Measurements from ENCODE around the gene EPHA6.
"Not testable (repeated sequence)": the region's sequence is repeated elsewhere in the genome, so short reads cannot be mapped to it uniquely, and the experiment has no call there.

The EPHA6 gene

GRCh38 chr3:96915445-96915844 is 101.1 kb downstream of the EPHA6 start:
- DNase-seq (ENCODE audit: low read depth in 2 of 2), result no peak

GRCh38 chr3:96931119-96931862 is 116.9 kb downstream of the EPHA6 start:
- no peak for DNase-seq (ENCODE audit: low read depth in 2 of 2)

DNA sequence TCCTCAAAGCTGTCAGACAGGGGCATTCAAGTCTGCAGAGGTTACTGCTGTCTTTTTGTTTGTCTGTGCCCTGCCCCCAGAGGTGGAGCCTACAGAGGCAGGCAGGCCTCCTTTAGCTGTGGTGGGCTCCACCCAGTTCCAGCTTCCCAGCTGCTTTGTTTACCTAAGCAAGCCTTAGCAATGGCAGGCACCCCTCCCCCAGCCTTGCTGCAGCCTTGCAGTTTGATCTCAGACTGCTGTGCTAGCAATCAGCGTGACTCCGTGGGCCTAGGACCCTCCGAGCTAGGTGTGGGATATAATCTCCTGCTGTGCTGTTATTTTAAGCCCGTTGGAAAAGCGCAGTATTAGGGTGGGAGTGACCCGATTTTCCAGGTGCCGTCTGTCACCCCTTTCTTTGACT is 127.7 kb downstream of the EPHA6 start:
- DNase-seq (ENCODE audit: low read depth in 2 of 2), result not testable (repeated sequence)

DNA sequence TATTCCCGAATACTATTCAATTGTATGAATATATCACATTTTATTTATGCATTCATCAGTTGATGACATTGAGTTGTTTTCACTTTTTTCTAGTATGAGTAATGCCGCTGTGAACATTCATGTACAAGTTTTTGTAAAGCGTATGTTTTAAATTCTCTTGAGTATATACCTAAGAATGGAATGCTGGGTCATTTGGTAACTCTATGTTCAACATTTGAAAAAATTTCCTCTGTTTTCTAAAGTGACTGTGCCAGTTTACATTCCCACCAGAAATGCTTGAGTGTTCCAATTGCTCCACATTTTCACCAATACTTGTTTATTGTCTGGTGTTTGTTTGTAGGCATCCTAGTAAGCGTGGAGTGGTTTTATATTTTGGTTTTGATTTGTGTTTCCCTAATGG is 144.5 kb downstream of the EPHA6 start:
- DNase-seq (ENCODE audit: low read depth in 2 of 2), result no peak

DNA sequence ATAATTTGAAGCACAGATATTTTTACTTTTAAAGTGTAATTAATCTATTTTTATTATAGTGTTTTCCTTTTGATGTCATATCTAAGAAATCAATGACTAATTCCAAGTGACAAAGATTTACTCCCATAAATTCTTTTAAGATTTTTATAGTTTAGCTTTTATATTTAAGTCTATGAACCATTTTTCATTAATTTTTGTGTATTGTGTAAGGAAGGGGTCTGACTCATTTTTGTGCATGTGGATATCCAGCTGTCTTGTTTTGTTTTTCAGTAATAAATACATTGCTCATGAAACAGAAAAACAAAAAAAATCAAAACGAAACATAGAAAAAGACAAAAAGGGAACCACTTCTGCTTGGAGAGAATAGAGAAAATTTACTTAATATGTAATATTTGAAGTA is 145.1 kb downstream of the EPHA6 start:
- no peak for DNase-seq (ENCODE audit: low read depth in 2 of 2)

DNA sequence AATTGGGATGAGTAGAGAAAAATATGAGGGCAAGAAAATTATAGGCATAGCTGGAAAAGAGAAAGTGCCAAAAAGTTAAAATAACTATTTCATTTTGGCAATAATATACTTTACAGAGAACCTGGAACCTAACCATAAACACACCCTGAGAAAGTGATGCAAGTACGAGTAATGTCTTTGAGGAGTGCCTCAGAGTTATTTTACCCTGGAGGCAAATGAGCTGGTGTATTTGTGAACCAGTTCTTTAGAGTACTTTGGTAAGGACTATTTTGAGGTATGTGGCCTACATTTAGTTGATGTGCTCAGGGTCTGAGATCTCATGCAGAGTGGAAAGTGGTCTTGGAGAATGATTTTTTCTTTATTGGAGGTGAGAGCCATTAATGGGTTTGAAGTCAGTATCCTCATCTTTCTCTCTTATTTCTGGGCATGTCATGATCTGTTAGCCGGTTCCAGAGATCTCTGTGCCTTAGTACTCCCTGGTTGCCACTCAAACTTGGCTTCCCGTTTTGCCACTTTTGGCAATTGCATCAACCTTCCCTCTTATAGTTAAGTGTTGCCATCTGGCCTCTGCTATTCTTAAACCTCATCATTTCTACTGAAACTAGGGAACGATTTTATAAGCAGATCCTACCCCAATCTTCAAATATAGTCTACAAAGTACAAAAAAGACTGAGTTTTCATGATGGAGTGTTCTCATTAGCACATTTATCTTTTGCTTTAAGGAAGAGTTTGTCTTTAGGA is 145.7 kb downstream of the EPHA6 start:
- DNase-seq (ENCODE audit: low read depth in 2 of 2), result no peak

- DNase-seq (ENCODE audit: low read depth in 2 of 2), result no peak
These were observed 146.4 kb downstream of the EPHA6 start for GRCh38 chr3:96960661-96961330.

DNA sequence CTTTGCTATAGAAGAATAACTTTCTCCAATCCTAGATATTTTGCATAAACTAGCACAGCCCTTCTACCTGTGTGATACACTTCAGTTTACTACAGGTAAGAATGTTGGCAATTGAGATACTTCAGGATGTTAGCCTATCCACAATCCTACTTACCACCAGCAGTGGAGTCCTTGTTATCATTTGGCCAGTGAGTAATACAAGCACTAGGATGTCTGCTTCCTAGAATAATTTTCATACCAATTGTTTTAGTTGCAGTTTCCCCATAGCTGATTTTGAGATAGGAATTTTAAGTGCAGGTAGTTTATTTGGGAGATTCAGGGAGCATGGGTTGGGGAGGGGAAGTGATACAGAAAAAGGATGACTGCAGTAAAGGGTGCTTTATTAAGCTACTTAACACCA is 147.2 kb downstream of the EPHA6 start:
- no peak for DNase-seq (ENCODE audit: low read depth in 2 of 2)

GRCh38 chr3:96966181-96966929 is 152.0 kb downstream of the EPHA6 start:
- DNase-seq (ENCODE audit: low read depth in 2 of 2), result no peak

DNA sequence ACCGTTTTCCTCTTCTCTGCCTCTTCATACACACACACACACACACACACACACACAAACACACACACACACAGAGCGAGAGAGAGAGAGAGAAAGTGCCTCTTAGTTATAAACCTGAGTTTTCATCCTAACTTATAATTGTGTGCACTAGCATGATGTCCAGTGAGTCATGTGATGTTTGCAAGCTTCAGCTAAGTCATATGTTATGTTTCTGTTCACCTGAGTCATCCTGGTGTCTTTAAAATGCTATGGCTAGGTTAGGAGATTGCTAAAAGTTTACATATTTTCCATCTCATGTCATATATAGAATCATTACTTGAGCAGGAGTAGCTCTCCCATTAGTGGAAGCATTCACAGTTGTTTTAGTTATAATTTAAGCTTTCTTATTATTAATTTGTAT is 155.8 kb downstream of the EPHA6 start:
- no peak for DNase-seq (ENCODE audit: low read depth in 2 of 2)

GRCh38 chr3:96977671-96978070 is 163.3 kb downstream of the EPHA6 start:
- DNase-seq (ENCODE audit: low read depth in 2 of 2), result no peak

GRCh38 chr3:96983716-96984115 is 169.3 kb downstream of the EPHA6 start:
- DNase-seq (ENCODE audit: low read depth in 2 of 2), result not testable (repeated sequence)

DNA sequence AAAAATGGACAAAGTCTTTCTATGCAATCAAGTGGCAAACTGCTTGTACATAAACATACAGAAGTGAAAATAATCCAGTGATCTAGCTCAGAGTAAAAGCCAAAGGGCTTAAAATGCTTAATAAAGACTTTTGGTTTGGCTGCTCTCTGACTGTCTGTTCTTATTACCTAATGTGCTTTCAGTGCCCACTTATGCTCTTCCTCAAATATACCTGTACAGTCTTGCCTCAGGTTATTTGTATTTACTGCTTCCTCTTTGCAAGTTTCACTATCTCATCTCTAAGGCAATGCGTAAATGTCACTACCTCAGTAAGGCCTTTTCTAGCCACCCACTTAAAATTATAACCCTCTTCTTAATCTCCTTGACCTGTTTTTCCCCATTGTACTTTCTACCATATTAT is 171.8 kb downstream of the EPHA6 start:
- DNase-seq (ENCODE audit: low read depth in 2 of 2), result no peak

DNA sequence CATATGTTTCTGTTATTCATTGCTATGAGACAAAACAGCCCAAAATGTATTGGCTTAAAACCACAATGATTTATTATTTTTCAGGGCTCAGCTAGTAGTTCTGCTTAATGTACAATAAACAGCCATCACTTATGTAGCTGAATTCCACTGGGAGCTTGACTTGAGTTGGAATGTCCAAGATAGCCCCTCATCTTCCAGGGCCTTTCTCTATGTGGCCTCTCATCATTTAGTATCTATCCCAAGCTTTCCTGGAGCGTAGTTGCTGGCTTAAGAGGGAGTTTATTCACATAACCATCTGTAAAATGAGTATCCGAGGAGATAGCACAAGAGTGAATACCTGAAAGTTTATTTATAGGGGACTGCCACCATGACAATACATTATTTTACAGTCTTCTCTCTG is 176.8 kb downstream of the EPHA6 start:
- no peak for DNase-seq (ENCODE audit: low read depth in 2 of 2)

DNA sequence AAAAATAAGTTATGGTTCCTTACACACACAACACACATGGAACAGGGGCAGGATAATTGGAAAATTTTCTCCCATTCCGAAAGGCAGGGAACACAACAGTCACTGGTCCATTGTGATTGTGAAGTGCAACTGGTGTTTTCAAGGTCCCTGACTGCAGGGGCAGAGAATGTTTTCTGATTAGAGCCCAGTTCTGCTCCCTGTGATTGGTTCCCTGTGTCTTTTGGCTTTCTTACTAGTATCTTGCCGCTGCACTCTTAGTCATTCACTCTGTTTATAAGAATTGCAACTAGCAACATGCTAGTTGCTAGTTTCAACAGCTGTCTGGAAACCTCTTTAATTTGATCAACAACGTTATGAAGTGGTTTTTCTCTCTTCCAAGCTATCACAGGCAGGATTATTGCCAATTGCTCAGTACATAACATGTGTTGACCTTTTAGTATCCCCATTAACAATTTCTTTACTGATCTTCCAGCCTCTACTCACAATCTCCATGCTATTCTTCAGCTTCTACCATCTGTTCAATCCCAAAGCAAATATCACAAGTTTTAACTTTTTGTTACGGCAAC is 177.5 kb downstream of the EPHA6 start:
- no peak for DNase-seq (ENCODE audit: low read depth in 2 of 2)

DNA sequence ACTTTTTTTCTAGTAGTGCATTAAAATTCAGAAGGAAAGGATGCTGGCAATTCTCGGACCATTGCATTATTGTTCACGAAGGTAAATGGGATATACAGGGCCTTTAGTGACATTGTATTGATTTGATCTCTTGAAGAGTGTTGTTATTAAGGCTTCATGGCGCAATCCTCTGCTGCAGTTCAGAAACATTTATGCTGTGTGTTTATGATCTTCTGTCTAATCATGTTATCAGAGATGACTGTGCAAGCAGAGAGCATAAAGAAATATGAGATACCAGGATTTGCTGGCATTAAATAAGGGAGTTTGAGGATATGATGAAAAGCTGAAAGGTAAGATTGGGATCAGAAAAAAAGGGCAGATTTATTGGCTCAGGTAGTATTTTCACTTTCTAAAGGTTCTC is 180.6 kb downstream of the EPHA6 start:
- DNase-seq (ENCODE audit: low read depth in 2 of 2), result no peak

GRCh38 chr3:96996009-96996408 is 181.6 kb downstream of the EPHA6 start:
- DNase-seq (ENCODE audit: low read depth in 2 of 2), result no peak

- DNase-seq (ENCODE audit: low read depth in 2 of 2), result no peak
These were observed 187.2 kb downstream of the EPHA6 start for GRCh38 chr3:97001611-97002010.

- no peak for DNase-seq (ENCODE audit: low read depth in 2 of 2)
These were observed 195.1 kb downstream of the EPHA6 start for GRCh38 chr3:97009427-97010019.

- no peak for DNase-seq (ENCODE audit: low read depth in 2 of 2)
These were observed 196.7 kb downstream of the EPHA6 start for GRCh38 chr3:97010881-97011657.

DNA sequence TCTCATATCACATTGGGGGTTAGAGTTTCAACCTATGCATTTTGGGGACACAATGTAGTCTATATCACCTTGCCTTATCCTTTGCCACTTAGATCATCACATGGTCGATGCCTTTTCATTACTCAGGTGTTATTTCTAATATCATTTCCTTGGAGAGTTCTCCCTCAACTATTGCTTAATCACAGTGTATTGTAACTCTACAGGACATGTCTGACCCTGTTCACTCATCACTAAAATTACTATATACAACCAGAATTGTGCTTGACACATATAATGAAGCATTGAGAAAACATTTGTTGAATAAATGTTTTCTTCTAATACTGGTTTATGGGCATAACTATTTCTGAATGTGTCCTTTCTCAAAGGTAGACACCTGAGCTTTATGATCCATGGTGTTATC is 207.4 kb downstream of the EPHA6 start:
- no peak for DNase-seq (ENCODE audit: low read depth in 2 of 2)
